CD14-positive monocyte (primary cell): Measurements from ENCODE around the gene S100A1. TPM values are rescaled to one million over a fixed set of nuclear protein-coding genes. Genes with fewer than 3 reads are reported as not detected.
A peak's percentile ranks its signal among the peaks of the same experiment; 100 is the strongest.

ENCODE experiments used
- DNase-seq, 3 donors: peaks; one replicate each; pipeline ENCODE4 v3.0.0-alpha.2; 2011 to 2022
- H2AFZ ChIP-seq: 2 replicates; pipeline ENCODE4 v1.6.0; 2012; ENCODE audit warnings: mild to moderate bottlenecking, low read depth, low read length, inconsistent platforms; ENCODE audit not compliant: insufficient read depth, poor library complexity, severe bottlenecking
- H3K27ac ChIP-seq, 2 donors: 1 replicate in 1 of 2; 2 replicates in 1 of 2; pipeline ENCODE4 v1.5.1; 2012 to 2013; ENCODE audit warnings: low read length in 2 of 2, control low read depth in 1 of 2, inconsistent platforms in 1 of 2, low read depth in 1 of 2, mild to moderate bottlenecking in 1 of 2
- H3K27me3 ChIP-seq, 2 donors: one replicate each; pipeline versions ENCODE4 v1.6.0 to v1.6.1; 2011 to 2013; ENCODE audit warnings: low read length in 2 of 2; ENCODE audit not compliant: control insufficient read depth in 2 of 2, insufficient read depth in 2 of 2
- H3K36me3 ChIP-seq, 2 donors: replicated peaks in 1 of 2; 1 replicate in 1 of 2; 2 replicates in 1 of 2; pipeline versions ENCODE4 v1.5.1 to v1.6.1; 2012 to 2013; ENCODE audit warnings: low read length in 2 of 2, control low read depth in 1 of 2, inconsistent platforms in 1 of 2, mild to moderate bottlenecking in 1 of 2; ENCODE audit not compliant: insufficient read depth in 2 of 2, control insufficient read depth in 1 of 2
- H3K4me1 ChIP-seq, 2 donors: 1 replicate in 1 of 2; 2 replicates in 1 of 2; pipeline versions ENCODE4 v1.5.1 to v1.6.1; 2012 to 2013; ENCODE audit warnings: low read length in 2 of 2, control low read depth in 1 of 2, inconsistent platforms in 1 of 2, mild to moderate bottlenecking in 1 of 2, moderate library complexity in 1 of 2; ENCODE audit not compliant: insufficient read depth in 2 of 2, control insufficient read depth in 1 of 2
- H3K4me2 ChIP-seq: replicated peaks from 2 replicates; pipeline ENCODE3; 2012; ENCODE audit warnings: low read length, moderate library complexity, mild to moderate bottlenecking; ENCODE audit not compliant: poor library complexity, severe bottlenecking; ENCODE audit errors: extremely low read depth
- H3K4me3 ChIP-seq, 3 experiments: fragments of 200-600 bp in 1 of 3; sonication (generic) in 1 of 3; replicated peaks in 1 of 3; 1 replicate in 2 of 3; 2 replicates in 1 of 3; pipeline ENCODE4 v1.5.1; 2011 to 2013; ENCODE audit warnings: low read length in 3 of 3, mild to moderate bottlenecking in 3 of 3, control low read depth in 2 of 3, low read depth in 2 of 3, inconsistent platforms in 1 of 3, moderate library complexity in 1 of 3
- H3K79me2 ChIP-seq: 2 replicates; pipeline ENCODE4 v1.6.0; 2012; ENCODE audit warnings: mild to moderate bottlenecking, control low read depth, inconsistent platforms, low read length, moderate library complexity; ENCODE audit not compliant: insufficient read depth
- H3K9ac ChIP-seq: 2 replicates; pipeline ENCODE4 v1.6.0; 2017; ENCODE audit warnings: low read length, mild to moderate bottlenecking; ENCODE audit not compliant: insufficient read depth, poor library complexity, severe bottlenecking
- H3K9me3 ChIP-seq, 2 donors: replicated peaks in 1 of 2; 1 replicate in 1 of 2; 2 replicates in 1 of 2; pipeline versions ENCODE4 v1.5.1 to v1.6.1; 2012 to 2013; ENCODE audit warnings: low read length in 2 of 2, control low read depth in 1 of 2; ENCODE audit not compliant: control insufficient read depth in 1 of 2, insufficient read depth in 1 of 2
- H4K20me1 ChIP-seq: 2 replicates; pipeline ENCODE4 v1.6.0; 2012; ENCODE audit warnings: mild to moderate bottlenecking, low read length, control low read depth, moderate library complexity; ENCODE audit not compliant: insufficient read depth
- H3K27ac Mint-ChIP-seq, 7 donors: one replicate each; pipeline ENCODE4 v1.8.0; 2020; ENCODE audit warnings: mild to moderate bottlenecking in 7 of 7, mixed read lengths in 7 of 7, moderate library complexity in 6 of 7, inconsistent platforms in 2 of 7
- H3K27me3 Mint-ChIP-seq, 3 donors: one replicate each; pipeline ENCODE4 v1.8.0; 2021 to 2022; ENCODE audit warnings: low read depth in 3 of 3, mild to moderate bottlenecking in 3 of 3, mixed read lengths in 3 of 3, moderate library complexity in 3 of 3, inconsistent platforms in 1 of 3
- H3K36me3 Mint-ChIP-seq, 2 donors: one replicate each; pipeline ENCODE4 v1.8.0; 2020; ENCODE audit warnings: mixed read lengths in 2 of 2, inconsistent platforms in 1 of 2, mild to moderate bottlenecking in 1 of 2
- H3K4me1 Mint-ChIP-seq: one replicate; pipeline ENCODE4 v1.8.0; 2020; ENCODE audit warnings: mild to moderate bottlenecking, mixed read lengths
- H3K4me3 Mint-ChIP-seq, 2 donors: one replicate each; pipeline ENCODE4 v1.8.0; 2020; ENCODE audit warnings: mild to moderate bottlenecking in 2 of 2, mixed read lengths in 2 of 2, moderate library complexity in 1 of 2
- H3K9me3 Mint-ChIP-seq, 7 donors: one replicate each; pipeline ENCODE4 v1.8.0; 2020 to 2022; ENCODE audit warnings: mixed read lengths in 7 of 7, mild to moderate bottlenecking in 6 of 7, moderate library complexity in 6 of 7, inconsistent platforms in 2 of 7
- CTCF ChIP-seq: fragments of 200-600 bp; IDR thresholded peaks from one replicate; pipeline ENCODE4 v1.8.0; 2022; ENCODE audit warnings: antibody characterized with exemption, mild to moderate bottlenecking
- WGBS: methylation state at CpG from one replicate; pipeline ENCODE4 v1.1.5; 2013; ENCODE audit warnings: missing lambda C conversion rate; ENCODE audit not compliant: insufficient coverage; 5-methylcytosine and 5-hydroxymethylcytosine counted together
- intact Hi-C, 2 donors: fragments of 100-400 bp; cut with micrococcal nuclease; formaldehyde crosslinking; loops; one replicate each; pipeline versions ENCODE4 v1.15.0 to v1.15.1; 2023
- polyA plus RNA-seq, 3 donors: library from polyadenylated mRNA; depleted of rRNA in 1 of 3; unstranded in 2 of 3; stranded (reverse) in 1 of 3; fragments of 300-500 nt in 2 of 3; fragments of >200 nt in 1 of 3; fragmentation: Illumina TruSeq in 2 of 3; gene quantifications; 1 replicate in 2 of 3; 2 replicates in 1 of 3; pipeline ENCODE4 v1.2.3, GENCODE V29; 2012 to 2021

Gene S100A1
- polyA plus RNA-seq, 3 donors: not detected

- H3K9me3 ChIP-seq: peaks cover 0 to 4% of the 10 kb centered on the region in 2 donors
- WGBS: no CpG with 5 or more reads among the region's 6 CpGs
- H3K27me3 Mint-ChIP-seq: peaks cover 0 to 2% (median 0%) of the 10 kb centered on the region in 3 donors
- H3K79me2 ChIP-seq: no peaks in the 10 kb centered on the region
- H3K9ac ChIP-seq: no peak overlapping the region
- peak overlapping the region; percentile 62 for H2AFZ ChIP-seq
- peaks cover 0 to 9% (median 4%) of the 10 kb centered on the region in 7 donors for H3K9me3 Mint-ChIP-seq
- H3K4me1 ChIP-seq: peaks cover 19 to 23% of the 10 kb centered on the region in 2 donors
- H3K27ac Mint-ChIP-seq: peak overlapping the region in 2 of 7 donors; percentile 30 to 42
- H3K36me3 Mint-ChIP-seq: peaks cover 0 to 6% of the 10 kb centered on the region in 2 donors
- H3K4me3 ChIP-seq: no peak overlapping the region
- no peak overlapping the region for H3K27ac ChIP-seq
- H4K20me1 ChIP-seq: no peaks in the 10 kb centered on the region
- no peaks in the 10 kb centered on the region for H3K27me3 ChIP-seq
- H3K4me2 ChIP-seq: no peak overlapping the region
- no peak overlapping the region for H3K4me3 Mint-ChIP-seq
- intact Hi-C loops: loop anchor here in 1 of 2 donors (5.0 kb wide), 1 partner anchor 105 kb away; no protein-coding TSS in a partner anchor
- H3K4me1 Mint-ChIP-seq: peaks cover 16% of the 10 kb centered on the region
- H3K36me3 ChIP-seq: no peaks in the 10 kb centered on the region
- peak; percentile 62 to 73 (median 70) for DNase-seq
- TF ChIP-seq CTCF: no peak
Measured at GRCh38 chr1:153617663-153618062, 10.6 kb upstream of the S100A1 start.

- no peak for TF ChIP-seq CTCF
- H3K9ac ChIP-seq: no peak overlapping the region
- H3K79me2 ChIP-seq: no peaks in the 10 kb centered on the region
- H3K36me3 ChIP-seq: no peaks in the 10 kb centered on the region
- H4K20me1 ChIP-seq: no peaks in the 10 kb centered on the region
- peaks cover 0 to 2% (median 0%) of the 10 kb centered on the region in 3 donors for H3K27me3 Mint-ChIP-seq
- H3K27me3 ChIP-seq: no peaks in the 10 kb centered on the region
- peaks cover 0 to 6% of the 10 kb centered on the region in 2 donors for H3K36me3 Mint-ChIP-seq
- H3K9me3 ChIP-seq: peaks cover 0 to 4% of the 10 kb centered on the region in 2 donors
- no peak overlapping the region for H2AFZ ChIP-seq
- H3K4me1 Mint-ChIP-seq: peaks cover 31% of the 10 kb centered on the region
- no peak overlapping the region for H3K27ac ChIP-seq
- no peak overlapping the region for H3K4me2 ChIP-seq
- peaks cover 34 to 39% of the 10 kb centered on the region in 2 donors for H3K4me1 ChIP-seq
- WGBS: 91% methylated on average over 6 of the region's 6 CpGs
- H3K4me3 ChIP-seq: no peak overlapping the region
- no peak for DNase-seq
- H3K27ac Mint-ChIP-seq: no peak overlapping the region
- intact Hi-C loops: loop anchor here in 1 of 2 donors (5.0 kb wide), 1 partner anchor 107 kb away; no protein-coding TSS in a partner anchor
- H3K9me3 Mint-ChIP-seq: peaks cover 0 to 9% (median 4%) of the 10 kb centered on the region in 7 donors
- no peak overlapping the region for H3K4me3 Mint-ChIP-seq
Measured at GRCh38 chr1:153619171-153619570, 9.1 kb upstream of the S100A1 start.
